Nephron (organoid): ENCODE results near the gene NCOA3.

Experiments
- H3K27ac Mint-ChIP-seq, 3 experiments: 2 replicates each; pipeline ENCODE4 v1.8.0; 2020; ENCODE audit warnings: mixed read lengths in 3 of 3, mild to moderate bottlenecking in 2 of 3, moderate library complexity in 1 of 3
- H3K27me3 Mint-ChIP-seq: 2 replicates; pipeline ENCODE4 v1.8.0; 2021; ENCODE audit warnings: low read depth, mild to moderate bottlenecking, moderate library complexity, mixed read lengths
- H3K36me3 Mint-ChIP-seq: 2 replicates; pipeline ENCODE4 v1.8.0; 2020; ENCODE audit warnings: low read depth, mixed read lengths
- H3K4me1 Mint-ChIP-seq: 2 replicates; pipeline ENCODE4 v1.8.0; 2020; ENCODE audit warnings: mixed read lengths
- H3K4me3 Mint-ChIP-seq, 3 experiments: 2 replicates each; pipeline ENCODE4 v1.8.0; 2020; ENCODE audit warnings: mild to moderate bottlenecking in 3 of 3, mixed read lengths in 3 of 3, moderate library complexity in 2 of 3
- H3K9me3 Mint-ChIP-seq: 2 replicates; pipeline ENCODE4 v1.8.0; 2020; ENCODE audit warnings: mixed read lengths
- CTCF ChIP-seq, 3 experiments: fragments of 200-600 bp; sonication (generic); IDR thresholded peaks; one replicate each; pipeline ENCODE4 v1.5.0; 2021; ENCODE audit warnings: antibody characterized with exemption in 3 of 3; ENCODE audit not compliant: unreplicated experiment in 3 of 3

NCOA3 gene

GRCh38 chr20:47673671-47673955 is 171.9 kb downstream of the NCOA3 start:
- peaks cover 30% of the 10 kb centered on the region for H3K36me3 Mint-ChIP-seq
- no peaks in the 10 kb centered on the region for H3K4me1 Mint-ChIP-seq
- peaks cover 5% of the 10 kb centered on the region for H3K27me3 Mint-ChIP-seq
- no peak for TF ChIP-seq CTCF (IDR thresholded peaks at IDR 0.05; ENCODE audit: unreplicated experiment in 3 of 3)
- H3K27ac Mint-ChIP-seq, result no peak overlapping the region
- H3K9me3 Mint-ChIP-seq, result no peaks in the 10 kb centered on the region
- H3K4me3 Mint-ChIP-seq, result no peak overlapping the region

GRCh38 chr20:47674145-47674544 is 172.5 kb downstream of the NCOA3 start:
- Mint-ChIP-seq H3K27me3 (peaks cover 5% of the 10 kb centered on the region), H3K4me1 (no peaks in the 10 kb centered on the region), H3K4me3 (no peak overlapping the region), H3K36me3 (peaks cover 25% of the 10 kb centered on the region), H3K27ac (no peak overlapping the region), H3K9me3 (no peaks in the 10 kb centered on the region)
- no peak for TF ChIP-seq CTCF (IDR thresholded peaks at IDR 0.05; ENCODE audit: unreplicated experiment in 3 of 3)

GRCh38 chr20:47674686-47675085 is 173.0 kb downstream of the NCOA3 start:
- no peak for TF ChIP-seq CTCF (IDR thresholded peaks at IDR 0.05; ENCODE audit: unreplicated experiment in 3 of 3)
- Mint-ChIP-seq H3K9me3 (no peaks in the 10 kb centered on the region), H3K4me1 (no peaks in the 10 kb centered on the region), H3K27me3 (peaks cover 5% of the 10 kb centered on the region), H3K4me3 (no peak overlapping the region), H3K36me3 (peaks cover 20% of the 10 kb centered on the region), H3K27ac (no peak overlapping the region)

GRCh38 chr20:47675190-47676142 is 173.8 kb downstream of the NCOA3 start:
- H3K4me3 Mint-ChIP-seq, result no peak overlapping the region
- TF ChIP-seq CTCF (IDR thresholded peaks at IDR 0.05; ENCODE audit: unreplicated experiment in 3 of 3), result no peak
- H3K27me3 Mint-ChIP-seq, result peaks cover 5% of the 10 kb centered on the region
- no peaks in the 10 kb centered on the region for H3K4me1 Mint-ChIP-seq
- peaks cover 17% of the 10 kb centered on the region for H3K36me3 Mint-ChIP-seq
- no peak overlapping the region for H3K27ac Mint-ChIP-seq
- no peaks in the 10 kb centered on the region for H3K9me3 Mint-ChIP-seq

GRCh38 chr20:47676219-47676721 is 174.6 kb downstream of the NCOA3 start:
- Mint-ChIP-seq H3K4me3 (no peak overlapping the region), H3K27me3 (peaks cover 5% of the 10 kb centered on the region), H3K4me1 (no peaks in the 10 kb centered on the region), H3K27ac (no peak overlapping the region), H3K36me3 (peaks cover 13% of the 10 kb centered on the region), H3K9me3 (no peaks in the 10 kb centered on the region)
- no peak for TF ChIP-seq CTCF (IDR thresholded peaks at IDR 0.05; ENCODE audit: unreplicated experiment in 3 of 3)
